Neural cell (in vitro differentiated cells): ENCODE measurements around the gene FOXL1. TPM values are rescaled to one million over a fixed set of nuclear protein-coding genes. Genes with fewer than 3 reads are reported as not detected.

Experiments used
- H2AFZ ChIP-seq: fragments of 200-600, 300-800 bp; sonication (generic), shearing (Covaris generic); 2 replicates; pipeline ENCODE4 v1.6.0; 2014; ENCODE audit warnings: low read depth, mild to moderate bottlenecking, antibody characterized with exemption, low read length, moderate library complexity
- H3F3A ChIP-seq: fragments of 200-600 bp; shearing (Covaris generic); 2 replicates; pipeline ENCODE4 v1.6.1; 2016; ENCODE audit warnings: mild to moderate bottlenecking, moderate library complexity, mixed read lengths, antibody characterized with exemption, low read length; ENCODE audit not compliant: insufficient read depth, poor library complexity, severe bottlenecking
- H3K27ac ChIP-seq: fragments of 200-600, 300-800 bp; sonication (generic), shearing (Covaris generic); 2 replicates; pipeline ENCODE4 v1.5.1; 2014; ENCODE audit warnings: mild to moderate bottlenecking, low read length, moderate library complexity
- H3K27me3 ChIP-seq: fragments of 300-800, 200-600 bp; sonication (generic), shearing (Covaris generic); 2 replicates; pipeline ENCODE4 v1.6.0; 2014; ENCODE audit warnings: mild to moderate bottlenecking, low read depth, low read length, moderate library complexity; ENCODE audit not compliant: insufficient read depth
- H3K36me3 ChIP-seq: fragments of 300-800, 200-600 bp; sonication (generic), shearing (Covaris generic); 2 replicates; pipeline ENCODE4 v1.5.1; 2014; ENCODE audit warnings: mild to moderate bottlenecking, antibody characterized with exemption, low read length, moderate library complexity; ENCODE audit not compliant: insufficient read depth
- H3K4me2 ChIP-seq: fragments of 300-800, 200-600 bp; sonication (generic), shearing (Covaris generic); 2 replicates; pipeline ENCODE4 v1.6.0; 2014; ENCODE audit warnings: mild to moderate bottlenecking, low read length
- H3K4me3 ChIP-seq: fragments of 300-800, 200-600 bp; sonication (generic), shearing (Covaris generic); 2 replicates; pipeline ENCODE4 v1.5.1; 2014; ENCODE audit warnings: mild to moderate bottlenecking, low read length, moderate library complexity
- H3K79me2 ChIP-seq: fragments of 200-600 bp; shearing (Covaris generic); replicated peaks from 2 replicates; pipeline ENCODE4 v1.6.0; 2014; ENCODE audit warnings: mild to moderate bottlenecking, low read length, moderate library complexity; ENCODE audit not compliant: insufficient read depth
- H3K9ac ChIP-seq: fragments of 300-800, 200-600 bp; sonication (generic), shearing (Covaris generic); 2 replicates; pipeline ENCODE4 v1.6.1; 2016; ENCODE audit warnings: mild to moderate bottlenecking, low read length, mixed read lengths
- H3K9me2 ChIP-seq: fragments of 200-600 bp; shearing (Covaris generic); 2 replicates; pipeline ENCODE4 v1.6.1; 2016; ENCODE audit warnings: mild to moderate bottlenecking, low read length, mixed read lengths; ENCODE audit not compliant: insufficient read depth
- H3K9me3 ChIP-seq: fragments of 200-600, 300-800 bp; sonication (generic), shearing (Covaris generic); 2 replicates; pipeline ENCODE4 v1.6.1; 2016; ENCODE audit warnings: mild to moderate bottlenecking, mixed run types, low read length, moderate library complexity, mixed read lengths
- H4K20me1 ChIP-seq: fragments of 200-600 bp; shearing (Covaris generic); 2 replicates; pipeline ENCODE4 v1.6.1; 2016; ENCODE audit warnings: mild to moderate bottlenecking, mixed run types; ENCODE audit not compliant: insufficient read depth
- CTCF ChIP-seq: fragments of 450-650 bp; IDR thresholded peaks from 2 replicates; pipeline ENCODE4 v1.5.1; 2014; ENCODE audit warnings: antibody characterized with exemption, mild to moderate bottlenecking, moderate library complexity; ENCODE audit not compliant: poor library complexity, severe bottlenecking
- EP300 ChIP-seq: fragments of 450-650 bp; conservative IDR thresholded peaks from 2 replicates; pipeline ENCODE4 v1.6.1; 2014; ENCODE audit warnings: antibody characterized with exemption, mild to moderate bottlenecking, moderate library complexity; ENCODE audit not compliant: poor library complexity, severe bottlenecking
- EZH2 ChIP-seq: fragments of 200-600, 300-800 bp; shearing (Covaris generic), sonication (generic); IDR thresholded peaks from 2 replicates; pipeline ENCODE4 v1.6.1; 2014; ENCODE audit warnings: antibody characterized with exemption, low read length, borderline replicate concordance, mild to moderate bottlenecking; ENCODE audit not compliant: insufficient read depth, poor library complexity, severe bottlenecking
- MXI1 ChIP-seq: fragments of 450-650 bp; conservative IDR thresholded peaks from 2 replicates; pipeline ENCODE4 v1.6.1; 2014; ENCODE audit warnings: antibody characterized with exemption, mild to moderate bottlenecking; ENCODE audit not compliant: poor library complexity, severe bottlenecking
- POLR2AphosphoS5 ChIP-seq: IDR thresholded peaks from 2 replicates; pipeline ENCODE4 v1.6.1; 2012
- RAD21 ChIP-seq: fragments of 450-650 bp; conservative IDR thresholded peaks from 2 replicates; pipeline ENCODE4 v1.6.1; 2014; ENCODE audit warnings: antibody characterized with exemption, mild to moderate bottlenecking, moderate library complexity
- REST ChIP-seq: IDR thresholded peaks from 2 replicates; pipeline ENCODE4 v1.6.1; 2012; ENCODE audit warnings: borderline replicate concordance
- SMC3 ChIP-seq: fragments of 450-650 bp; conservative IDR thresholded peaks from 2 replicates; pipeline ENCODE4 v1.6.1; 2014; ENCODE audit warnings: antibody characterized with exemption, mild to moderate bottlenecking, moderate library complexity; ENCODE audit not compliant: poor library complexity
- TAF1 ChIP-seq: IDR thresholded peaks from 2 replicates; pipeline ENCODE4 v1.6.1; 2012; ENCODE audit warnings: low read depth
- polyA plus RNA-seq: library from polyadenylated mRNA; depleted of rRNA; stranded (reverse); fragments of >200 nt; gene quantifications from 2 replicates; pipeline ENCODE4 v1.2.3, GENCODE V29; 2014

FOXL1 gene
- polyA plus RNA-seq, 1 donor from 2014 or later: 0.07 TPM

GRCh38 chr16:86622700-86623615 lies 44.6 kb downstream of the FOXL1 start:
- H3K9me2 ChIP-seq: no peaks in the 10 kb centered on the region
- no peaks in the 10 kb centered on the region for H3K9me3 ChIP-seq
- H3K4me3 ChIP-seq: no peak overlapping the region
- no peak overlapping the region for H3K4me2 ChIP-seq
- no peaks in the 10 kb centered on the region for H3K27me3 ChIP-seq
- no peaks in the 10 kb centered on the region for H3K36me3 ChIP-seq
- TF ChIP-seq SMC3: no peak
- TF ChIP-seq CTCF: no peak
- no peak for TF ChIP-seq RAD21
- TF ChIP-seq MXI1: no peak
- TF ChIP-seq EZH2: no peak
- no peak for TF ChIP-seq REST
- H2AFZ ChIP-seq: no peak overlapping the region
- no peaks in the 10 kb centered on the region for H3K79me2 ChIP-seq
- no peak overlapping the region for H3K9ac ChIP-seq
- H3K27ac ChIP-seq: no peak overlapping the region
- no peaks in the 10 kb centered on the region for H3F3A ChIP-seq
- H4K20me1 ChIP-seq: no peaks in the 10 kb centered on the region

DNA sequence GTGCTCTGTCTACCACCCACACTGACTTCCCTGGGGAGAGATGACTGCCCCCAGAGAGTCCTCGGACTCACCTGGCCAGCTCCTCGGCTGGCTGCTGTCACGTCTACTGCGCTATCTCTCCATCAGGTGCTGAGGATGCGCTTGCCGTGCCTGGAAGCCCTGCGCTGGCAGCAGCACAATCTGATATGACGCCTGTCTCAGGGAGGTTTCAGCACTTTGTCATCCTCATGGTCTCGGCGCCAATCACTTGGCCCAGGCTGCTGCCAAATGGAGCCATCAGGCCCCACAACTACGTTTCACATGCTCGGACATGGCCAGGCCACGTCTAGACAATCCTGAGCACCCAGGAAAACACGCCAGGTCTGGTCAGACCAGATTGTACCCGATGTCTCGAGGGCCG lies 46.7 kb downstream of the FOXL1 start:
- Histone ChIP-seq H3K27ac (no peak overlapping the region), H4K20me1 (no peaks in the 10 kb centered on the region), H3K79me2 (no peaks in the 10 kb centered on the region), H3K9ac (no peak overlapping the region), H3K27me3 (no peaks in the 10 kb centered on the region), H3K4me3 (no peak overlapping the region), H3K9me3 (no peaks in the 10 kb centered on the region), H3F3A (no peaks in the 10 kb centered on the region), H2AFZ (no peak overlapping the region), H3K4me2 (no peak overlapping the region), H3K36me3 (no peaks in the 10 kb centered on the region), H3K9me2 (no peaks in the 10 kb centered on the region)
- TF ChIP-seq RAD21 (no peak), CTCF (no peak), EZH2 (no peak), EP300 (no peak), TAF1 (no peak), SMC3 (no peak), POLR2AphosphoS5 (no peak), MXI1 (no peak), REST (no peak)
